NB4 (cell line): ENCODE data around the gene CECR2.

ENCODE experiments used
- DNase-seq: peaks from one replicate; pipeline ENCODE4 v3.0.0; 2010; ENCODE audit warnings: low read depth
- H3K4me3 ChIP-seq: one replicate; pipeline ENCODE4 v1.5.1; 2011; ENCODE audit warnings: mild to moderate bottlenecking, low read depth, low read length, moderate library complexity
- MYC ChIP-seq: IDR thresholded peaks from 2 replicates; pipeline ENCODE4 v1.6.1; 2011; ENCODE audit warnings: low read depth, low read length
- POLR2A ChIP-seq: IDR thresholded peaks from 2 replicates; pipeline ENCODE4 v1.6.1; 2011; ENCODE audit warnings: mild to moderate bottlenecking; ENCODE audit not compliant: insufficient read length; ENCODE audit errors: extremely low read depth
- TF ChIP-seq, protein P1 (sequence below): IDR thresholded peaks from 2 replicates; pipeline ENCODE4 v1.6.1; 2011; ENCODE audit warnings: low read depth, low read length
- TF ChIP-seq, protein P2 (sequence below): IDR thresholded peaks from one replicate; pipeline ENCODE4 v1.5.1; 2012; ENCODE audit warnings: low read depth, low read length

Gene CECR2

DNA sequence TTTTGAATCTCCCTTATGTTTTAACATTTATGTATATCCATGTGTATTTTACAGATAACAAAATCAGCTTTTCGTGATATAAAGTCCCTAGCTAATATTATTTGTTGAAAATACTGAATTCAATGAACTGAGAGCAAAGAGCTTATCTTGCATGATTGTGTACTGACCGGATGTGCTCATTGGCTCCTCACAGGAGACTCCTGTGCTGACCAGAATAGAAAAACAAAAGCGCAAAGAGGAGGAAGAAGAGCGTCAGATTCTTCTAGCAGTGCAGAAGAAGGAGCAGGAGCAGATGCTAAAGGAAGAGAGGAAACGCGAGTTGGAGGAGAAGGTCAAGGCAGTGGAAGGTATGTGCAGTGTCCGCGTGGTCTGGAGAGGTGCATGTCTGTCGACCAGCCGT is 154.7 kb downstream of the CECR2 start:
- no peak for TF ChIP-seq MYC
- TF ChIP-seq, protein P1, sequence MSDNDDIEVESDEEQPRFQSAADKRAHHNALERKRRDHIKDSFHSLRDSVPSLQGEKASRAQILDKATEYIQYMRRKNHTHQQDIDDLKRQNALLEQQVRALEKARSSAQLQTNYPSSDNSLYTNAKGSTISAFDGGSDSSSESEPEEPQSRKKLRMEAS = no peak
- no peak for TF ChIP-seq POLR2A
- TF ChIP-seq, protein P2, sequence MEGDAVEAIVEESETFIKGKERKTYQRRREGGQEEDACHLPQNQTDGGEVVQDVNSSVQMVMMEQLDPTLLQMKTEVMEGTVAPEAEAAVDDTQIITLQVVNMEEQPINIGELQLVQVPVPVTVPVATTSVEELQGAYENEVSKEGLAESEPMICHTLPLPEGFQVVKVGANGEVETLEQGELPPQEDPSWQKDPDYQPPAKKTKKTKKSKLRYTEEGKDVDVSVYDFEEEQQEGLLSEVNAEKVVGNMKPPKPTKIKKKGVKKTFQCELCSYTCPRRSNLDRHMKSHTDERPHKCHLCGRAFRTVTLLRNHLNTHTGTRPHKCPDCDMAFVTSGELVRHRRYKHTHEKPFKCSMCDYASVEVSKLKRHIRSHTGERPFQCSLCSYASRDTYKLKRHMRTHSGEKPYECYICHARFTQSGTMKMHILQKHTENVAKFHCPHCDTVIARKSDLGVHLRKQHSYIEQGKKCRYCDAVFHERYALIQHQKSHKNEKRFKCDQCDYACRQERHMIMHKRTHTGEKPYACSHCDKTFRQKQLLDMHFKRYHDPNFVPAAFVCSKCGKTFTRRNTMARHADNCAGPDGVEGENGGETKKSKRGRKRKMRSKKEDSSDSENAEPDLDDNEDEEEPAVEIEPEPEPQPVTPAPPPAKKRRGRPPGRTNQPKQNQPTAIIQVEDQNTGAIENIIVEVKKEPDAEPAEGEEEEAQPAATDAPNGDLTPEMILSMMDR = no peak
- no peak overlapping the region for H3K4me3 ChIP-seq
- DNase-seq = no peak

DNA sequence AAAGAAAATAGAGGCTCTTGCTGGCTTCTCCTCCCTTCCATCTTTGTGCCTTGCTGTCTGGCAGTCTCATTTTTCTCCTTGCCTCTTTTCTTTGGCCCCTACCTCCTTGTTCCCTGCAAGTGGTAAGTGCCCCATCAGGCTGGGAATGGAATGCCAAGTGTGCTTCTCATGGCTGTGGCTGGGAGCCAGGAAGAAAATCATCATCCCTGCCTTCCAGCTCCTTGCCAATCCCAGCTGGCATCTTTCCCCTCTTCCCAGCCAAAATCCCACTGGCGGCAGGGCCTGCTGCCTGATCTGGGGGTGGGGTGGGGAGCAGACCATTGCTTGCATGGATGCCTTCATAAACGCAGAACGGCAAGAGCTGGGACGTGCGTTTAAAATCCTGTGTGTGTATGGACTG is 167.0 kb downstream of the CECR2 start:
- H3K4me3 ChIP-seq = no peak overlapping the region
- DNase-seq = no peak

DNA sequence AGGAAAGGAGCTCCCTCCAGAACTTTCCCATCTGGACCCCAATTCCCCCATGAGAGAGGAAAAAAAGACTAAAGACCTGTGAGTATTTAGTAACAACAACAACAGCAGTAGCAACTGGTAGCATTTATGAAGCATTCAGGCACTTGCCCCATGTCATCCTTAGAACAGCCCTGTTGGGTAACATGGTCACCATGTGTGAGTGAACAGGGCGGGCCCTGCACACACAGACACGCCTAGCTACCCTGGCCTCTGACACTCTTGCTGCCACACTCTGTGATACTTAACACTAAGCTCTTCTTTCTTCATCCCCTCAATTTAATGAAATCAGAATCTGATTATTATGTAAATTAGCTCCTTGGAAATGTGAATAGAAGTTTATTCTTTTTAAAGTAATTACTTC is 167.9 kb downstream of the CECR2 start:
- DNase-seq = no peak
- no peak overlapping the region for H3K4me3 ChIP-seq
- no peak for TF ChIP-seq POLR2A
- TF ChIP-seq, protein P2 = no peak

More for the DNA sequence above, 167.0 kb downstream of the CECR2 start:
- no peak for TF ChIP-seq MYC
- TF ChIP-seq, protein P1 = no peak
- TF ChIP-seq POLR2A = no peak
- TF ChIP-seq, protein P2 = no peak

DNA sequence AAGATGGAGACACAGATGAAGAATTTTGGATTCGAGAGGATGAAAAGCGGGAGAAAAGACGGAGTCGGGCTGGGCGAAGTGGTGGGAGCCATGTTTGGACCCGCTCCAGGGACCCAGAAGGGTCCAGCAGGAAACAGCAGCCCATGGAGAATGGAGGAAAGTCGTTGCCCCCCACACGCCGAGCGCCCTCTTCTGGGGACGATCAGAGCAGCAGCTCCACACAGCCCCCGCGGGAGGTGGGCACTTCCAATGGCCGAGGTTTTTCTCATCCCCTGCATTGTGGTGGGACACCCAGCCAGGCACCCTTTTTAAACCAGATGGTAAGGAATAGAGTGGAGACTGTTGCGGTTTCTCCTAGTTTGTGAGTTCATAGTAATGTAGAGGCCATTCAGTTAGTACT is 171.2 kb downstream of the CECR2 start:
- DNase-seq = no peak
- TF ChIP-seq, protein P2 = peak; percentile 41
- TF ChIP-seq, protein P1 = no peak

DNA sequence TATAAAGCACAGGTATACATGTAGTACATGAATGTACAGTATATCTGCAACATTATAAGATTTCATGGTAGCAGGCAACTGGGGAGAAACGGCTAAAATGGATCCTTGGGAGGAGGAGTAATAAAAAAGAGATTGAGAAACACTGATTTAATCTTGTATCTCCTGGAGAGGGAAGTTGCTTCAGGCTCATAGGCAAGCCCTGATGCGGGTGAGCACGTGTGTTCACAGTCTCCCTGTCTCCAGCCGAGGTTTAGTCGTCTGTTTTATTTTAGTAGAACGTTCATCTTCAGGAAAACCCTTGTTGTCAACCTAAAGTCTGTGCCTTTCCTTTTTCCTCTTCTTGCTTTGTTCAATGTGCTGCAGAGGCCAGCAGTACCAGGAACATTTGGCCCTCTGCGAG is 172.2 kb downstream of the CECR2 start:
- no peak for TF ChIP-seq POLR2A
- TF ChIP-seq, protein P1 = no peak
- TF ChIP-seq, protein P2 = no peak
- TF ChIP-seq MYC = no peak
- no peak for DNase-seq
- no peak overlapping the region for H3K4me3 ChIP-seq

More for the DNA sequence above, 171.2 kb downstream of the CECR2 start:
- H3K4me3 ChIP-seq = no peak overlapping the region

DNA sequence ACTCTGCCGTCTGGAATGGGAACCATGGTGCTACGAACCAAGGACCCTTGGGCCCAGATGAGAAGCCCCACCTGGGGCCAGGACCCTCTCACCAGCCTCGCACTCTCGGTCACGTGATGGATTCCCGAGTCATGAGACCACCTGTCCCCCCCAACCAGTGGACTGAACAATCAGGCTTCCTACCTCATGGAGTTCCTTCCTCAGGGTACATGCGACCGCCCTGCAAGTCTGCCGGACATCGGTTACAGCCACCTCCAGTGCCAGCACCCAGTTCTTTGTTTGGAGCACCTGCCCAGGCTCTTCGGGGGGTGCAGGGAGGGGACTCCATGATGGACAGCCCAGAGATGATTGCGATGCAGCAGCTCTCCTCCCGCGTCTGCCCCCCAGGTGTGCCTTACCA is 173.2 kb downstream of the CECR2 start:
- no peak for TF ChIP-seq MYC
- TF ChIP-seq, protein P2 = no peak
- TF ChIP-seq, protein P1 = no peak
- TF ChIP-seq POLR2A = no peak
- no peak for DNase-seq
- H3K4me3 ChIP-seq = no peak overlapping the region
